GM12864 (cell line): Measurements from ENCODE around the gene SIAH3.

ENCODE experiments used
- DNase-seq: peaks from one replicate; pipeline ENCODE4 v3.0.0-alpha.2; 2011; ENCODE audit warnings: low read depth
- H3K4me3 ChIP-seq: 2 replicates; pipeline ENCODE4 v1.5.1; 2011; ENCODE audit warnings: mild to moderate bottlenecking, low read depth, low read length, control low read depth
- CTCF ChIP-seq: IDR thresholded peaks from 2 replicates; pipeline ENCODE4 v1.5.1; 2011; ENCODE audit warnings: low read depth, mild to moderate bottlenecking, moderate library complexity, low read length, control low read depth, inconsistent platforms; ENCODE audit errors: missing control alignments

Gene SIAH3

DNA sequence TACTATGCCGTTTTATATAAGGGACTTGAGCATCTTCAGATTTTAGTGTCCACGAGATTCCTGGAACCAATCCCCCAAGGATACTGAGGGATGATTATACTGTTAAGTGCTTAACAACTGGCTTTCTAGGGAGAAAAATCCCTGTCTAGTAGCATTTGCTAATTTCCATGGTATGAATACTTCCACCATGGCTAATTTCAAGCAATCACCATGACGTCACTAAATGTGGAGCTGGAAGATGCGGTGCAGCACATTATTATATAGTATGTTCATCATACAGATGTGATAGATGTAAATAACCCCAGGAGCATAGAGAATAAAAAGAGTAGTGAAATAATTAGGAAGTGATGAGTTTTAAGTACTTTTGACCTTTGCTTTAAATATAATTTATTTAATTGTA is 72.7 kb downstream of the SIAH3 start:
- no peak for DNase-seq
- TF ChIP-seq CTCF: no peak
- no peak overlapping the region for H3K4me3 ChIP-seq

GRCh38 chr13:45776748-45777147 is 74.8 kb downstream of the SIAH3 start:
- no peak for TF ChIP-seq CTCF
- no peak overlapping the region for H3K4me3 ChIP-seq
- DNase-seq: no peak

- no peak overlapping the region for H3K4me3 ChIP-seq
- no peak for TF ChIP-seq CTCF
- DNase-seq: no peak
Measured at GRCh38 chr13:45775401-45775963, 76.1 kb downstream of the SIAH3 start.

- no peak overlapping the region for H3K4me3 ChIP-seq
- no peak for TF ChIP-seq CTCF
- no peak for DNase-seq
Measured at GRCh38 chr13:45773944-45774343, 77.6 kb downstream of the SIAH3 start.

GRCh38 chr13:45773236-45773635 is 78.3 kb downstream of the SIAH3 start:
- no peak for TF ChIP-seq CTCF
- no peak for DNase-seq
- no peak overlapping the region for H3K4me3 ChIP-seq

- no peak overlapping the region for H3K4me3 ChIP-seq
- DNase-seq: no peak
- TF ChIP-seq CTCF: no peak
Measured at GRCh38 chr13:45770886-45771285, 80.7 kb downstream of the SIAH3 start.

GRCh38 chr13:45768656-45769479 is 82.7 kb downstream of the SIAH3 start:
- H3K4me3 ChIP-seq: no peak overlapping the region
- no peak for DNase-seq
- no peak for TF ChIP-seq CTCF
